Testis (tissue), 3 donors: ENCODE results near the gene MYADML2. TPM values are rescaled to one million over a fixed set of nuclear protein-coding genes. Genes with fewer than 3 reads are reported as not detected.

Experiments used
- DNase-seq: peaks from one replicate; pipeline ENCODE4 v3.0.0-alpha.2; 2019
- H3K27ac ChIP-seq, 2 donors: fragments of 200-600 bp; sonication (generic); one replicate each; pipeline ENCODE4 v1.5.1; 2019
- H3K27me3 ChIP-seq: fragments of 200-600 bp; sonication (generic); one replicate; pipeline ENCODE4 v1.5.1; 2019
- H3K36me3 ChIP-seq: fragments of 200-600 bp; sonication (generic); one replicate; pipeline ENCODE4 v1.5.1; 2017; ENCODE audit warnings: low read depth; ENCODE audit errors: missing control alignments
- H3K4me1 ChIP-seq: fragments of 200-600 bp; sonication (generic); one replicate; pipeline ENCODE4 v1.5.1; 2019
- H3K4me3 ChIP-seq, 2 donors: fragments of 200-600 bp; sonication (generic); one replicate each; pipeline ENCODE4 v1.5.1; 2017 to 2019
- H3K9me3 ChIP-seq: fragments of 200-600 bp; sonication (generic); one replicate; pipeline ENCODE4 v1.5.1; 2017
- POLR2A ChIP-seq: fragments of 450-650 bp; IDR thresholded peaks from one replicate; pipeline ENCODE4 v1.6.1; 2017; ENCODE audit warnings: antibody characterized with exemption, mild to moderate bottlenecking, moderate library complexity
- WGBS, 2 donors: methylation state at CpG; one replicate each; pipeline ENCODE4 v1.1.5; 2018; 5-methylcytosine and 5-hydroxymethylcytosine counted together
- intact Hi-C: fragments of 100-400 bp; cut with DNase I; formaldehyde crosslinking; loops from one replicate; pipeline ENCODE4 v1.15.1; 2023; ENCODE audit warnings: low total_unique reads
- polyA plus RNA-seq: library from polyadenylated mRNA; stranded (reverse); fragments of 350-450 nt; fragmentation: Illumina TruSeq; extraction: RNeasy Lipid Tissue Mini Kit (QIAGEN cat#74804); gene quantifications from one replicate; pipeline ENCODE4 v1.2.3, GENCODE V29; 2014; ENCODE audit warnings: low read depth, low replicate concordance; ENCODE audit not compliant: insufficient read depth
- total RNA-seq, 2 donors: library from RNA; depleted of rRNA; stranded (reverse); fragments of >200 nt; gene quantifications; one replicate each; pipeline ENCODE4 v1.2.3, GENCODE V29; 2016
- TF ChIP-seq, protein P1 (sequence below), 3 experiments: fragments of 450-650 bp in 2 of 3; fragments of 200-600 bp in 1 of 3; sonication (generic) in 1 of 3; IDR thresholded peaks; one replicate each; pipeline ENCODE4 v1.5.1; 2016 to 2019; ENCODE audit warnings: antibody characterized with exemption in 3 of 3, mild to moderate bottlenecking in 2 of 3, moderate library complexity in 1 of 3

Gene MYADML2
- total and polyA plus RNA-seq, 3 donors from 2014 or later, result 0.16 to 0.57 (median 0.25) TPM

DNA sequence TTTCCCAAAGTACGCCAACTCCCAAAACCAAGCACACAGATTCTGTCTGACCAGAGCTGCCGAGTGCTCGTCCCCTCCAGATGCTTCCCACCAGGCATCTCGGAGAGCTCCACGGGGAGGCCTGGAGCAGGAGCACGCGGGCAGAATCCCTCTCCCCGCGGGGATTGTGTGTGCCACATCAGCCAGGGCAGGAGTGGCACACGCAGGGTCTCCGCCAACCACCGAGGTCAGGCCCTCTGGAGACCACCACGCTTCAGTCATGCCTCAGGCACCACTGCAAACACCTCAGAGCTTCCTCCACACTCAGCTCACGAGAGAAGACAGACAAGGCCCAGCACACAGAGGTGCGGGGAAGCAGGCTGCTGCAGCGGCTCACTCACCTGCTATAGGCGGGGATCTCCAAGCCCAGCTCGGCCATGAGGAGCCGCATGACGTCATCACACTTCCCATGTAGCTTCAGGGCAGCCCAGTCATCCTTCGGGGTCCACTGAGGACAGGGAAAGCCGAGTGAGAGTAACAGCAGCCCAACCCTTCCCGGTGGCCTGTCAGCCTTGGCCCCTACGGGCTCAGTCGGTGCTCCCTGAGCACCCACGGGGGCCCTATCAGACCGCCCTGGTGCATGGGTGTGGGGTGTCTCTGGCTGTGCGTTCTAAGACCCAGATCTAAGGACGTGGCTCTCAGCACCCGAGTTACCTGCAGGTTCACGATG, 33.5 kb downstream of the MYADML2 start:
- DNase-seq, result no peak
- TF ChIP-seq POLR2A, result no peak
- TF ChIP-seq, protein P1, sequence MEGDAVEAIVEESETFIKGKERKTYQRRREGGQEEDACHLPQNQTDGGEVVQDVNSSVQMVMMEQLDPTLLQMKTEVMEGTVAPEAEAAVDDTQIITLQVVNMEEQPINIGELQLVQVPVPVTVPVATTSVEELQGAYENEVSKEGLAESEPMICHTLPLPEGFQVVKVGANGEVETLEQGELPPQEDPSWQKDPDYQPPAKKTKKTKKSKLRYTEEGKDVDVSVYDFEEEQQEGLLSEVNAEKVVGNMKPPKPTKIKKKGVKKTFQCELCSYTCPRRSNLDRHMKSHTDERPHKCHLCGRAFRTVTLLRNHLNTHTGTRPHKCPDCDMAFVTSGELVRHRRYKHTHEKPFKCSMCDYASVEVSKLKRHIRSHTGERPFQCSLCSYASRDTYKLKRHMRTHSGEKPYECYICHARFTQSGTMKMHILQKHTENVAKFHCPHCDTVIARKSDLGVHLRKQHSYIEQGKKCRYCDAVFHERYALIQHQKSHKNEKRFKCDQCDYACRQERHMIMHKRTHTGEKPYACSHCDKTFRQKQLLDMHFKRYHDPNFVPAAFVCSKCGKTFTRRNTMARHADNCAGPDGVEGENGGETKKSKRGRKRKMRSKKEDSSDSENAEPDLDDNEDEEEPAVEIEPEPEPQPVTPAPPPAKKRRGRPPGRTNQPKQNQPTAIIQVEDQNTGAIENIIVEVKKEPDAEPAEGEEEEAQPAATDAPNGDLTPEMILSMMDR (IDR thresholded peaks at IDR 0.05), result no peak
- H3K27me3 ChIP-seq, result no peaks in the 10 kb centered on the region
- H3K4me3 ChIP-seq, result no peak overlapping the region
- WGBS, 2 donors, result 92 to 95% methylated on average over 8 to 31 of the region's 31 CpGs
- H3K36me3 ChIP-seq, result no peaks in the 10 kb centered on the region
- no peak overlapping the region for H3K27ac ChIP-seq
- peaks cover 24% of the 10 kb centered on the region for H3K4me1 ChIP-seq
- intact Hi-C loops, result no loop called here
- H3K9me3 ChIP-seq, result no peaks in the 10 kb centered on the region

DNA sequence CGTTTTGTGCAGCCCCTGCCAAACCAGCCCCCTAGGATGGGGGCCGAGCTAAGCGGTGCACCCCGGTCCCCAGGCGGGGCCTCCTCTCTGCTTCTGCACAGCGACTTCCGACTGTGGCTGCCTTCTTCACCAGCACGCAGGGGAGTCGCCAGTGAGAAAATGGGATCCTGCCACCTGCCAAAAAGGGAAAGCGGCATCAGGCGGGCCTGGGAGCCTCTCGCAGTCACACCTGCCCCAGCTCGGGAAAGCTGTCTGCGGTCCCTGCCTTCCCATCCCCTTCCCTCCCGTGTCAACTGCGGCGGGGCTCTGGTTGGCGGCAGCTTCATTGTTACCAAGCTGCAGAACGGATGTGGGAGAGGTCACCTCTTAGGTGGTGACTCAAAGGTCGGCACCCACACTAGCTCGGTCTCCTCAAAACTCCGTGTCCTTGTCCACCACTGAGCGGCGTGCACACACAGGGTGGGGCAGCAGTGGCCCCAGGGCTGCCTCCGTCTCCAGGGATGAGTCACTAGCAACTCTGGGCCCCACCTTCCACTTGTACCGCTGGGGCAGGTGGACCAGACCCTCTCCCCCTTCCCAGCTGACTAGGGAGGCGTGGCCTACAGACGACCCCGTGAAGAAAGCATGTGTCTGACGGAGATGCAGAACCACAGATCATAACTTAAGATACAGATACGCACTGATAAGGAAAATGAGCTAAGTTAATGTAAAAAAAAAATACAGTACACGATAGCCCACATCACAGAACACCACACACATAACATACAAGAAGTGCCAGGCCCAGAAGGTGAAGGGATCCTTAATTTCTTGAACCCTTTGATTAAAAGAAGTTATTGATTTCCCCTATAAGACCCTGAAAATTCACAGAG, 34.4 kb downstream of the MYADML2 start:
- WGBS, 2 donors, result 90 to 93% methylated on average over 24 to 32 of the region's 32 CpGs
- no peak overlapping the region for H3K27ac ChIP-seq
- H3K4me3 ChIP-seq, result no peak overlapping the region
- no peaks in the 10 kb centered on the region for H3K27me3 ChIP-seq
- no peak for DNase-seq
- TF ChIP-seq, protein P1 (IDR thresholded peaks at IDR 0.05), result no peak
- TF ChIP-seq POLR2A, result no peak
- intact Hi-C loops, result no loop called here
- peaks cover 19% of the 10 kb centered on the region for H3K4me1 ChIP-seq
- no peaks in the 10 kb centered on the region for H3K36me3 ChIP-seq
- H3K9me3 ChIP-seq, result no peaks in the 10 kb centered on the region

DNA sequence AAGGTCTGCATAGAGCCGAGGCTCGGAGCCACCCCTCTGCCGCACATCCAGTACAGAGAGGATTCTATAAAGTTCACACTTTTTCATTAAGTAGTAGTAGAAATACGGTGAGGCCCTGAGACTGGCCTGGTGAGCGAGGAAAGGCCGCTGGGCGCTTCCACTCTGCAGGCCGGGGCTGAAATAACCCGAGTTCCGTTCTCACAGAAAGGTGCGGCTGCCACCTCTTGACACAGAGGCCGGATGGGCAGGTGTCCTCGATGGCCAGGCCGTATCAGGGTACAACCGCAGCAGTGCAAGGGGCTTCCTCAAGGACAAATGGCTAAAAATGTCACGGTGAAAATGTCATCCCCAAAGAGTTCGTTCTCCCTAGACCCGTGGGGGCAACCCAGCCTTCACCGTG, 35.1 kb downstream of the MYADML2 start:
- H3K4me3 ChIP-seq, result peak overlapping the region; percentile 18 to 45
- no peaks in the 10 kb centered on the region for H3K9me3 ChIP-seq
- no peaks in the 10 kb centered on the region for H3K27me3 ChIP-seq
- H3K4me1 ChIP-seq, result peaks cover 16% of the 10 kb centered on the region
- intact Hi-C loops, result no loop called here
- 61 to 76% methylated on average over 19 of the region's 19 CpGs for WGBS, 2 donors
- no peak for TF ChIP-seq POLR2A
- TF ChIP-seq, protein P1 (IDR thresholded peaks at IDR 0.05), result no peak
- DNase-seq, result no peak
- peak overlapping the region; percentile 11 to 50 for H3K27ac ChIP-seq
- no peaks in the 10 kb centered on the region for H3K36me3 ChIP-seq

DNA sequence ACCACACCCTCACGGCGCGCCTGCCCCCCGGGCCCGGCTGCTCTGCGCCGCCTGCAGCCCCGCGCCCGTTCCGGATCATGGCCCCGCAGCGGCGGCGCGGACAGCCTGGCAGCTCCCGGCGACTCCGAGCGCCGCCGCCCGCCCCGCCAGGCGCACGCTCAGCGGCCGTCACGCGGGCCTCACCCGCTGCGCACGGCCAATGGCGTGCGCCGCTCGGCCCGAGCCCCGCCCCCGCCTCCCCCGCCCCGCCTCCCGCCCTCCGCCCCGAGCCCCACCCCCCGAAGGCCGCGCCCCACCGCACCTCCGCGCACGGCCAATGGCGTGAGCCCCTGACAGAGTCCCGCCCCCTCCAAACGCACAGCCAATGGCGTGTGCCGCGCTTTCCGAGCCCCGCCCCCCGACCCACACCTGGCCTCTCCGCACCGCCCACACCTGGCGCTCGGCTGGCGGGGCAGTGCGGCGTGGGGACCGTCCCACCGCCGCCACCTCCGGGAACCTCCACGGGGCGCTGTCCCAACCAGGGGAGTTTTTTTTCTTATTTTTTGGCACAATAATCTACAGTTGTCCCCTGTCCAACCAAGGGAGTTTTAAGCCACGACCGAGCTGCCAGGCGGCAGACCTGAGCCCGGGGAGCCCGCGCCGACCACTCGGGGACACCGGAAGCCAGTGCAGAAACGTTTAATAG, 35.6 kb downstream of the MYADML2 start, which contains the start of gene PCYT2:
TSS of gene PCYT2 (minus strand) at position 123 of the 685 bp plus-strand sequence. CDS start at position 79, 44 bp downstream.
- H3K4me1 ChIP-seq, result peaks cover 11% of the 10 kb centered on the region
- TF ChIP-seq, protein P1 (IDR thresholded peaks at IDR 0.05), result no peak
- TF ChIP-seq POLR2A, result no peak
- intact Hi-C loops, result no loop called here

More for the DNA sequence above, 35.6 kb downstream of the MYADML2 start, which contains the start of gene PCYT2:
- Histone ChIP-seq H3K9me3 (no peaks in the 10 kb centered on the region), H3K4me3 (peak within 1 kb of the TSS; percentile 68 to 76), H3K27me3 (no peaks in the 10 kb centered on the region), H3K27ac (peak within 1 kb of the TSS; percentile 11 to 50), H3K36me3 (no peaks in the 10 kb centered on the region)
- 5 to 10% methylated on average over 16 to 50 of the region's 84 CpGs for WGBS, 2 donors
- DNase-seq, result peak; percentile 94
